Superior temporal gyrus (tissue), 1 donor: ENCODE measurements around the gene PLCB4.
"Not testable (repeated sequence)": the region's sequence is repeated elsewhere in the genome, so short reads cannot be mapped to it uniquely, and the experiment has no call there.

Experiments used
- DNase-seq: peaks from one replicate; pipeline ENCODE4 v3.0.0-alpha.2; 2016; ENCODE audit errors: extremely low spot score

PLCB4 gene

DNA sequence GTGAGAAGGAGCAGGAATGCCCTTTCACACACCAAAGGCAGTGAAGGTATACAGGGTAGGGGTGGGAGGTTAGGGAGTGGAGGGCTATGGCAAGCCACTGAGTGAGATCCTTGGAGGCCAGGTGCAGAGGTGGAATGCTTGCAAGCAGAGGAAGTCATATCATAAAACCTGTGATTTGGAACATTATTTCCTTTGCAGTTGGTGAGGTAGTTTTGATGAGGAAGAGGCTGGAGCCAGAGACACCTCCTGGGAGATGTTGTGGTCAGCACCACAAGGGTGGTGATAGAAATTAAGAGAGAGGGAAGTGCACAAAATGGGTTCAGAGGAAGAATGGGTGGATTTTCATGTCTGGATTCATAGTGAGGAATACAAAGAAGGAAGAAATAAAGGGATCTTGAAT, 73.0 kb downstream of the PLCB4 start:
- DNase-seq, result no peak

GRCh38 chr20:9142809-9143208, 73.9 kb downstream of the PLCB4 start:
- no peak for DNase-seq

DNA sequence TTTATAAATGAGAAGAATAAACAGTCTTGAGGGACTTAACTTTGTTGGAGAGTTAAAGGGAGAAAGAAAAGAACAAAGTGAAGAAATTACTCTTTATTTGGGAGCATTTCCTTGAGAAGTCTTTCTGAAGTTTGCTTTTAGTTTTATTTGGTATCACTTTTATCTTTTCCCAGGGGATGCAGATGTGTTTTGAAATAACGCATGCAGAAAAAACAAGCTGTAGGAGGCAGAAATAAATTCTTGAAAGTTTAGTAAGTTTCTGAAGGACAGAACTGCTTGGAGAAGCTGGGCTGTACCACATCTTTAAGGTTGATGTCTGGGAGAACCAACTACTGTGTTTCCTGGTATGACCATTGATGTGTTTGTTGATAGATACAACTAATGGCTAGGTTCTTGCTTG, 75.0 kb downstream of the PLCB4 start:
- no peak for DNase-seq

DNA sequence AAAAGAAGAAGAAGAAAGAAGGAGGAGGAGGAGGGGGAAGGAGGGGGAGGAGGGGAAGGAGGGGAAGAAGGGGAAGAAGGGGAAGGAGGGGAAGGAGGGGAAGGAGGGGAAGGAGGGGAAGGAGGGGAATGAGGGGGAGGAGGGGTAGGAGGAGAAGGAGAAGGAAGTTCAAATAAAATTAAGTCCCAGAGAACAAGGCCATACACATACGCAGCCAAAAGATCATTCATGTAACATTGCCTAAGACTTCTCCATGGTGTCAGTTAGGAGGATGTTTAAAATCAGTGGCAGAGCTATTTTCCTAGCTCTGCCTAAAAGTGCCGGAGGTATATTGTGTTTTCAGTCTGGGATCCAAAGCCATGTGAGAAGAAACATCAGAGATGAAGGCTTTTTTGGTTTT, 75.8 kb downstream of the PLCB4 start:
- DNase-seq, result no peak

- DNase-seq, result no peak
Observed at GRCh38 chr20:9145142-9145541, 76.3 kb downstream of the PLCB4 start.

- no peak for DNase-seq
Observed at GRCh38 chr20:9146649-9147048, 77.8 kb downstream of the PLCB4 start.

- DNase-seq, result no peak
Observed at GRCh38 chr20:9147547-9148024, 78.7 kb downstream of the PLCB4 start.

DNA sequence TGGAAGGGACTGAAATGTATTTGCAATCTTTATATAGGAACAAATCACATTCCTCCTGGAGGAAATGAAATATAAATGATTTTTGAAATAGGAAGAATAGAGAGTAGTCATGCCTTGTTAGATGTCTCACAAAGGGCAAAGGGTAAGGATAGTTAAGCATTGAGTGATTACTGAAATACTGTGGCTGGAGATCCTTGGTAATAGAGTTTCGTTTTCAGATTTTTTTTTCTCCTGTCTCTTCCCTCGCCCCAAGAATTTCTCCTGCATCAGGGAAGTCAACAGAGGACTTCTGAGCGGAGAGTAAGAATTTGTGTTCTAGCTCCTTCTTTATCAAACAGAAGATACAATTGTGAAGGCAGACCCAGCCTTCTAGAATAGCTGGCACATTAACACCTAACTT, 79.4 kb downstream of the PLCB4 start:
- DNase-seq, result no peak

GRCh38 chr20:9149087-9149486, 80.2 kb downstream of the PLCB4 start:
- DNase-seq, result no peak

GRCh38 chr20:9149796-9150195, 80.9 kb downstream of the PLCB4 start:
- DNase-seq, result no peak

DNA sequence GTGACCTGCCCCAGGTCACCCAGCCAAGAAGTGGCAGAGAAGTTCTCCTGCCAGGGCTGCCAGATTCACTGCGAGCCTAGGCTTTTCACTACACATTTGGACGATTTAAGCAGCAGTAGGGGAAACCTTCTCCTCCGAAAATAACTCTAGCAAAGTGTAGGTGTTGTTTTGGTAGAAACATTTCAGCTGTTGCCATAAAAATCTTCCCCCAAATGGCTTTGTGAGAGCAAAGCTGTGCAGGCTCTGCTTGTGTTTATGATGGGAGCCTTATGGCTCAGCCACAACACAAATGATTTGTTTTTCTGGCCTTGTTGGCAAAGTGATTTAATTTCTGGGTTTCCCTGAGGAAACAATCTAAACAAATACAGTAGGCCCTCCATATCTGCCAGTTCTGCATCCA, 81.8 kb downstream of the PLCB4 start:
- peak; percentile 52 for DNase-seq

GRCh38 chr20:9152139-9152538, 83.3 kb downstream of the PLCB4 start:
- DNase-seq, result not testable (repeated sequence)

DNA sequence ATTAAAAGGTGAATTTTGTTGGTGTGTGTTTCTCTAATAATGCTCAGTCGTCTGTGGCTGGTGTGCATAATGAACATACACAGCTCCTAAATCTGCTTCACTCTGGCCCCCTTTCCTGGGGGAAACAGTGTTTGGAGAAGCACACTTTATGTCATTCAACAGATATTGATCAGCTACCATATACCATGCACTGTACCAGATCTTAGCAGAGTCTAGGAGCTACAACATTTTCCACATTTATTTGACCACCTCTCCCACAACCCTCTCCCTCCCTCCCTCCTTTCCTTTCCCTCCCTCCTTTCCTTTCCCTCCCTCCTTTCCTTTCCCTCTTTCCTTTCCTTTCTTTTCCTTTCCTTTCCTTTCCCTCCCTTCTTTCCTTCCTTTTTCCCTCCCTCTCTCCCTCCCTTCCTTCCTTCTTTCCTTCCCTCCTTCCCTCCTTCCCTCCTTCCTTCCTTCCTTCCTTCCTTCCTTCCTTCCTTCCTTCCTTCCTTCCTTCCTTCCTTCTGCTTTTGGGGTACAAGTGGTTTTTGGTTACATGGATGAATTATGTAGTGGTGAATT, 85.7 kb downstream of the PLCB4 start:
- DNase-seq, result no peak

DNA sequence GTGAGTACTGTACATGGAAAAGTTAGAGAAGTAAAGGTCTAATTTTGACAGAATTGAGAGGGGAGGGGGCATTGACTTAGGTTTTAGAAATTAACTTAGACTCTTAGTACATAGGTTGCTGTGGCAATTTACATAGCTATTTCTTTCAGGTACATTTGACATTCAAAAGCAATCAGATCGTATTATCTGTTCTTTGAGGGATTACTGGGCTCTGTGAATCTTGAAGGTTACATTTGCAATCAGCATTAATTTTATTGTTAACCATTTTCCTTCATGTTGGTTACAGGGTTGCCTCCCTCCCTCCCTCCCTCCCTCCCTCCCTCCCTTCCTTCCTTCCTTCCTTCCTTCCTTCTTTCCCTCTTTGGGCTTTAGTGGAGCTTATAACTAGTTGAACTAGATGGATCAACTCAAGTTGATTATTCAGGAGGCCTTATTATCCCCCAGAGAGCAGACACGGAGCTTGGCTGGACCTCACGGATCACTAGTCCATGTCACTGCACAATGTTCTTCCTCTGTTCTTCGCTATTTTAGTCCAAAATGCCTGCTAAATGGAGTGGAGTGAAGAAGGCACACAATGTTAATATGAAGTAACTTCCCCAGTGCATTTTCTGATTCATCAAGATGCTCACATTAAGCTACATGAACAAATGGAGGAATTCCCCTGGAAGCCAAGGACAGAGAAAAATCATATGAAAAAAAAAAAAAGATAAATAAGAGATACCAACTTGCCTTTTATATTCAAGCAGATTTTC, 87.8 kb downstream of the PLCB4 start:
- no peak for DNase-seq

DNA sequence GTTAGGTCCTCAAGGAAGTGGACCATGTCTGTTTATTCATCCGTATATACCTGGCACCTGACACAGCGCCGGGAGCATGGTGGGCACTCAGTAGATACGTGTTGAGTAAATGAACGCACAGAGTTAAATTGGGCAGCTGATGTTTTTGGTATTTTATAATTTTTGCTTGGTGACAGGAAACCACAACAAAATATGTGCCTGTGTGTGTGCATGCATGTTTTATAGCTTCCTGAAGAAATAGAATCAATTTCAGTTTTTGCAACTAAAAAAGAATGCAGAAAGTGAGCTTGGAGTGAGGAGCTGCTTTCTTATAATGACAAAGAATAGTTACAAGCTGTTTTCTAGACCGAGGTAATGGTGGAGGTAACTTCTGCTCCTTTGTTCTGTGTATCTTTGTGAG, 91.4 kb downstream of the PLCB4 start:
- DNase-seq, result no peak

DNA sequence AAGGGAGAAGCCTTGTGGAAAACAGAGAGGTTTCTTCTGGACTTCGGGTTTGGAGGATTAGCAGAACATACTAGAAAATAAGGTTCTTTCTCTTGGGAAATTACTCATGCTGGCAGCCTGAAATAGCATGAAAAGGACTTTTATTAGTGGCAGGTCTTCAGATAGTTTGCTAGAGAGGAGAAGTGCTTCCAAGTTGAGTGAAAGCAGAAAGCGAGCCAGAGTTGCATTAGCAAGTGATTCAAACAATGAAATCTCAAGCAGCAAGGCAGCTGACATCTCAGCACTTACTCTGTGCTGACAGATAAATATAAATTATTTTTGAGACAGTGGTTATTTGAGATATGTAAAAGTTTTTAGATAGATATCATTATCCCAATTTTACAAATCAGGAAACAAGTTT, 91.9 kb downstream of the PLCB4 start:
- no peak for DNase-seq

- no peak for DNase-seq
Observed at GRCh38 chr20:9161311-9161710, 92.4 kb downstream of the PLCB4 start.

- DNase-seq, result no peak
Observed at GRCh38 chr20:9163251-9163650, 94.4 kb downstream of the PLCB4 start.

- no peak for DNase-seq
Observed at GRCh38 chr20:9163995-9164394, 95.1 kb downstream of the PLCB4 start.

DNA sequence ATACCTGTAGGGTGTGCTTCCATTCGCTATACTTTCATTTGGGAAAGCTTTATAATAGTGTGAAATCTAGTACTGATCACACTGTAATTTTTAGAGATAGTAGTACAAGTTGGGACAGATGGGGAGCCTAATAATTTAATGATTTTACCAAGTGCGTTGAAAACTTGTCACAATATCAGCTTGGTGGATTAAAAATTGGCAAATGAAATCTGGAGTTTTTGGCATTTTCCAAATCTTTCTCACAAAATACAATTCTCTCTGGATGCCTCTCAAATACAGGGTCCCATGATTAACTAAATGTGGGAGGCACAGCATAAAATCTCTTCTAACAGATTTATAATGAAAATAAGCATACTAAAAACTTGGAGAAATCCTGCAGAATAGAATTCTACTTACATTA, 96.4 kb downstream of the PLCB4 start:
- DNase-seq, result no peak

DNA sequence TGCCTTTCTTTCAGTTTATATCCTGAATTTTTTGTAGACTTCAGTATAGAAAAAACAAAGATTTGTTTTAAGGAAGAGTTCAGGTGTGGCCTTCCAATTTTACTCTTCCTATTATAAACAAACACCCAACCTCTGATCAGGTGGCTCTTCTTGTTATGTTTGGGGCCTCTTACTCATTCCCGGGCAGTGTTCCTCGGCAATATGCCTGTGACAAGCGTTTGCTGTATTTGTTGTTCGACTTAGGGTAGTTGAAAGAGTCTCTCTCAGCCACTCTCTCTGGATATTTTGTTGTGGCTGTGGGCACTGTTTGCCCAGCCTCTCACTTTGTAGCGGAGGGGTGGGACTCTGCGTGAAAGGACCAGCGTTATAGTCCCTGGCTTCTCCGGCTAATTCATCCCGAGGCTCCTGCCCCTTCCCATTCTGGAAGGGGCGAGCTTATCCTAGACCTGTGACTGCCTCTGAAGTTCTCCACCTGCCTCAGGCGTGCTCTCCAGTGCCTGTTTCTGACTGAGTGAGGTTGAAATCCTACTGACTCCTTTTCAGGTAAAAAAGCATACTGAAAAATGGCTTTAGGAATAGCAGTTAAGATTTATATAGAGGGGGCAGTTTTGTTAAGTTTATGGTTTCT, 97.4 kb downstream of the PLCB4 start:
- DNase-seq, result no peak

DNA sequence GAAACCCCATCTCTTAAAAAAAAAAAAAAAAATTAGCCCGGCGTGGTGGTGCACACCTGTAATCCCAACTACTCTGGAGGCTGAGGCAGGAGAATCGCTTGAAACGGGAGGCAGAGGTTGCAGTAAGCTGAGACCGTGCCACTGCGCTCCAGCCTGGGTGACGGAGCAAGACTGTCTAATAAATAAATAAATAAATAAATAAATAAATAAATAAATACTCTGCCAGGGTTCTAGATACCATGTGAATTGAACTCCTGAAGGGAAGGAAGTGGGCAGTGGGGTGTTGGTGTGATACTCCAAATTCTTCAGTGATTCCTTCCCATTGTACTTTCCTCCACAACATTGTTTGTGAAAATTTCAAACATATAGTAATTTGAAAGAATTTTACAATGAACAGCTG, 100.5 kb downstream of the PLCB4 start:
- DNase-seq, result no peak

DNA sequence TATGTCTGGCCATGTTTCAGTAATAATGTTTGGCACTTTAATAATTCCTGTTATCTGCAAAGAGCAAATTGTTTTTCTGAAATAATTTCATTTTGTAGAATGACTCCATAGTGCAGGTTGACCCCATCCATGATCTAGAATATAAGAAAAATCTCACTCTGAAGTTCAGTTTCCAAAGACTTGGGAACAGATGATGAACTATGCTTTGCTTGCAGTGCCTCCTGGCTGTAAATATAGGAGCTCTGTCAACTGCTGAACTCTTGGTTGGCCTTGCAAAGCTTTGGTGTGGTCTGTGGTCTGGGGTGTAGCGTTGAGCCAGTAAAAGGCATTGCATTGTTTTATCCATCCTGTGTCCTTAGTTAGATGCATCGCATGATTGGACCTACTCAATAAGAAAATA, 104.0 kb downstream of the PLCB4 start:
- no peak for DNase-seq
